Activated naive CD4-positive, alpha-beta T cell treated with anti-CD3 and anti-CD28 coated beads, Interleukin-2, amount 10 ng/mL, durations not matched to agents 7 days and 5 days (primary cell): ENCODE results near the gene INSIG1.

Experiments
- CTCF ChIA-PET: fragments of 350-600 bp; sonication (Branson Sonifier 250); formaldehyde crosslinking; loops from one replicate; lab custom pipeline; 2021; ENCODE audit warnings: antibody characterized with exemption; lab: Charles Lee
- DNase-seq: peaks from one replicate; pipeline ENCODE4 v3.0.0-alpha.2; 2020
- H3K27ac Mint-ChIP-seq: one replicate; pipeline ENCODE4 v1.8.0; 2021; ENCODE audit warnings: mild to moderate bottlenecking, moderate library complexity, mixed read lengths
- H3K27me3 Mint-ChIP-seq: one replicate; pipeline ENCODE4 v1.8.0; 2021; ENCODE audit warnings: mild to moderate bottlenecking, mixed read lengths
- H3K36me3 Mint-ChIP-seq: one replicate; pipeline ENCODE4 v1.8.0; 2021; ENCODE audit warnings: mixed read lengths
- H3K4me1 Mint-ChIP-seq: one replicate; pipeline ENCODE4 v1.8.0; 2021; ENCODE audit warnings: mixed read lengths
- H3K4me3 Mint-ChIP-seq: one replicate; pipeline ENCODE4 v1.8.0; 2021; ENCODE audit warnings: mild to moderate bottlenecking, moderate library complexity, mixed read lengths
- H3K9me3 Mint-ChIP-seq: one replicate; pipeline ENCODE4 v1.8.0; 2021; ENCODE audit warnings: mixed read lengths

Gene INSIG1

GRCh38 chr7:155260498-155260872 lies 37.2 kb upstream of the INSIG1 start:
- no peak overlapping the region for H3K27ac Mint-ChIP-seq
- no peaks in the 10 kb centered on the region for H3K9me3 Mint-ChIP-seq
- peaks cover 16% of the 10 kb centered on the region for H3K27me3 Mint-ChIP-seq
- no peaks in the 10 kb centered on the region for H3K4me1 Mint-ChIP-seq
- H3K36me3 Mint-ChIP-seq, result no peaks in the 10 kb centered on the region
- no peak overlapping the region for H3K4me3 Mint-ChIP-seq
- no peak for DNase-seq
- CTCF ChIA-PET, result no interaction called here

- Mint-ChIP-seq H3K27ac (no peak overlapping the region), H3K4me1 (no peaks in the 10 kb centered on the region), H3K27me3 (peaks cover 14% of the 10 kb centered on the region), H3K36me3 (no peaks in the 10 kb centered on the region), H3K9me3 (no peaks in the 10 kb centered on the region), H3K4me3 (no peak overlapping the region)
- CTCF ChIA-PET, result interaction anchor here (0.6 to 1.4 kb wide), 3 partner anchors 11 to 252 kb away, joined by 4 to 5 read pairs (median 4); no protein-coding TSS in a partner anchor
- DNase-seq, result no peak
Observed at GRCh38 chr7:155261031-155261985, 36.4 kb upstream of the INSIG1 start.

- DNase-seq, result no peak
- peaks cover 12% of the 10 kb centered on the region for H3K27me3 Mint-ChIP-seq
- no peaks in the 10 kb centered on the region for H3K9me3 Mint-ChIP-seq
- H3K36me3 Mint-ChIP-seq, result no peaks in the 10 kb centered on the region
- H3K27ac Mint-ChIP-seq, result no peak overlapping the region
- no peaks in the 10 kb centered on the region for H3K4me1 Mint-ChIP-seq
- no peak overlapping the region for H3K4me3 Mint-ChIP-seq
- CTCF ChIA-PET, result interaction anchor here (0.6 to 1.4 kb wide), 3 partner anchors 10 to 253 kb away, joined by 4 to 5 read pairs (median 4); no protein-coding TSS in a partner anchor
Observed at GRCh38 chr7:155262031-155262430, 35.6 kb upstream of the INSIG1 start.

GRCh38 chr7:155263051-155263450 lies 34.6 kb upstream of the INSIG1 start:
- CTCF ChIA-PET, result no interaction called here
- Mint-ChIP-seq H3K27ac (no peak overlapping the region), H3K9me3 (no peaks in the 10 kb centered on the region), H3K4me3 (no peak overlapping the region), H3K27me3 (peaks cover 12% of the 10 kb centered on the region), H3K4me1 (no peaks in the 10 kb centered on the region), H3K36me3 (no peaks in the 10 kb centered on the region)
- DNase-seq, result no peak

GRCh38 chr7:155263581-155264143 lies 34.0 kb upstream of the INSIG1 start:
- no peaks in the 10 kb centered on the region for H3K4me1 Mint-ChIP-seq
- H3K4me3 Mint-ChIP-seq, result no peak overlapping the region
- H3K27ac Mint-ChIP-seq, result no peak overlapping the region
- H3K9me3 Mint-ChIP-seq, result no peaks in the 10 kb centered on the region
- DNase-seq, result no peak
- CTCF ChIA-PET, result no interaction called here
- no peaks in the 10 kb centered on the region for H3K36me3 Mint-ChIP-seq
- peaks cover 12% of the 10 kb centered on the region for H3K27me3 Mint-ChIP-seq

- Mint-ChIP-seq H3K9me3 (no peaks in the 10 kb centered on the region), H3K27me3 (peaks cover 17% of the 10 kb centered on the region), H3K36me3 (no peaks in the 10 kb centered on the region), H3K27ac (no peak overlapping the region), H3K4me1 (no peaks in the 10 kb centered on the region), H3K4me3 (no peak overlapping the region)
- no peak for DNase-seq
- CTCF ChIA-PET, result no interaction called here
Observed at GRCh38 chr7:155265144-155265543, 32.5 kb upstream of the INSIG1 start.

GRCh38 chr7:155265961-155266360 lies 31.7 kb upstream of the INSIG1 start:
- peaks cover 4% of the 10 kb centered on the region for H3K4me1 Mint-ChIP-seq

GRCh38 chr7:155266440-155266839 lies 31.2 kb upstream of the INSIG1 start:
- CTCF ChIA-PET, result no interaction called here
- Mint-ChIP-seq H3K4me1 (peaks cover 5% of the 10 kb centered on the region), H3K27ac (no peak overlapping the region), H3K27me3 (peaks cover 12% of the 10 kb centered on the region), H3K9me3 (no peaks in the 10 kb centered on the region), H3K4me3 (no peak overlapping the region), H3K36me3 (no peaks in the 10 kb centered on the region)
- DNase-seq, result no peak

More at GRCh38 chr7:155265961-155266360, 31.7 kb upstream of the INSIG1 start:
- H3K27me3 Mint-ChIP-seq, result peaks cover 12% of the 10 kb centered on the region
- DNase-seq, result no peak
- no peaks in the 10 kb centered on the region for H3K36me3 Mint-ChIP-seq
- H3K9me3 Mint-ChIP-seq, result no peaks in the 10 kb centered on the region
- no peak overlapping the region for H3K27ac Mint-ChIP-seq
- CTCF ChIA-PET, result no interaction called here
- H3K4me3 Mint-ChIP-seq, result no peak overlapping the region

- H3K4me1 Mint-ChIP-seq, result peaks cover 5% of the 10 kb centered on the region
- CTCF ChIA-PET, result no interaction called here
- H3K36me3 Mint-ChIP-seq, result no peaks in the 10 kb centered on the region
- no peaks in the 10 kb centered on the region for H3K9me3 Mint-ChIP-seq
- DNase-seq, result no peak
- H3K27ac Mint-ChIP-seq, result no peak overlapping the region
- no peak overlapping the region for H3K4me3 Mint-ChIP-seq
- H3K27me3 Mint-ChIP-seq, result peaks cover 17% of the 10 kb centered on the region
Observed at GRCh38 chr7:155267023-155267422, 30.7 kb upstream of the INSIG1 start.

GRCh38 chr7:155267436-155267835 lies 30.2 kb upstream of the INSIG1 start:
- no peaks in the 10 kb centered on the region for H3K9me3 Mint-ChIP-seq
- DNase-seq, result no peak
- H3K4me1 Mint-ChIP-seq, result peaks cover 5% of the 10 kb centered on the region
- peaks cover 17% of the 10 kb centered on the region for H3K27me3 Mint-ChIP-seq
- H3K36me3 Mint-ChIP-seq, result no peaks in the 10 kb centered on the region
- no peak overlapping the region for H3K27ac Mint-ChIP-seq
- CTCF ChIA-PET, result interaction anchor here (0.6 kb wide), 1 partner anchor 353 kb away, joined by 3 read pairs; no protein-coding TSS in a partner anchor
- no peak overlapping the region for H3K4me3 Mint-ChIP-seq

- Mint-ChIP-seq H3K27me3 (peaks cover 19% of the 10 kb centered on the region), H3K9me3 (no peaks in the 10 kb centered on the region), H3K4me3 (no peak overlapping the region), H3K4me1 (peaks cover 5% of the 10 kb centered on the region), H3K36me3 (no peaks in the 10 kb centered on the region), H3K27ac (no peak overlapping the region)
- no peak for DNase-seq
- CTCF ChIA-PET, result interaction anchor here (0.6 kb wide), 1 partner anchor 354 kb away, joined by 3 read pairs; no protein-coding TSS in a partner anchor
Observed at GRCh38 chr7:155268211-155268610, 29.5 kb upstream of the INSIG1 start.

- DNase-seq, result no peak
- no peaks in the 10 kb centered on the region for H3K9me3 Mint-ChIP-seq
- H3K27ac Mint-ChIP-seq, result no peak overlapping the region
- peaks cover 5% of the 10 kb centered on the region for H3K4me1 Mint-ChIP-seq
- no peaks in the 10 kb centered on the region for H3K36me3 Mint-ChIP-seq
- H3K27me3 Mint-ChIP-seq, result peaks cover 28% of the 10 kb centered on the region
- CTCF ChIA-PET, result no interaction called here
- no peak overlapping the region for H3K4me3 Mint-ChIP-seq
Observed at GRCh38 chr7:155268921-155269650, 28.6 kb upstream of the INSIG1 start.

- CTCF ChIA-PET, result no interaction called here
- Mint-ChIP-seq H3K27ac (no peak overlapping the region), H3K4me1 (peaks cover 5% of the 10 kb centered on the region), H3K4me3 (no peak overlapping the region), H3K9me3 (no peaks in the 10 kb centered on the region), H3K36me3 (no peaks in the 10 kb centered on the region), H3K27me3 (peaks cover 33% of the 10 kb centered on the region)
- DNase-seq, result no peak
Observed at GRCh38 chr7:155269766-155270585, 27.7 kb upstream of the INSIG1 start.
